K562 (cell line): Measurements from ENCODE around the gene PITPNB. TPM values are rescaled to one million over a fixed set of nuclear protein-coding genes. Genes with fewer than 3 reads are reported as not detected.

Source experiments
- ATAC-seq: fragments of 200-7000 bp; cut with Tn5 transposase; 3 replicates; pipeline ENCODE4 v1.9.1; 2020; ENCODE audit warnings: moderate library complexity
- BruUV-seq: library from RNA; stranded (reverse); fragments of 400-500 nt; replicated peaks from 2 replicates; lab custom pipeline; 2021; lab: Mats Ljungman, UMichigan
- CTCF ChIA-PET: fragments of 300-600 bp; formaldehyde crosslinking; extraction: SDS; loops from one replicate; lab custom pipeline; 2021; ENCODE audit warnings: low intra/inter-chr PET ratio; lab: Yijun Ruan, JAX
- POLR2A ChIA-PET: fragments of 300-600, 350-650 bp; sonication (Branson Sonifier 250); formaldehyde crosslinking; extraction: SDS; loops from one replicate; lab custom pipeline; 2021; ENCODE audit warnings: antibody characterized with exemption, inconsistent platforms; lab: Yijun Ruan, JAX
- DNase-seq, 4 experiments: peaks; one replicate each; pipeline versions ENCODE4 v3.0.0 to v3.0.0-alpha.2; 2011 to 2018; ENCODE audit warnings: low spot score in 3 of 4, mixed read lengths in 3 of 4; ENCODE audit errors: extremely low read depth in 1 of 4
- FAIRE-seq: peaks from 2 replicates; lab custom pipeline; 2011; peaks lifted over from hg19 to GRCh38; lab: Jason Lieb, UNC
- H2AFZ ChIP-seq: 2 replicates; pipeline ENCODE4 v1.6.0; 2011; ENCODE audit warnings: low read depth, low read length, control low read depth, inconsistent platforms
- H3K27ac ChIP-seq: fragments of 200-600 bp; 3 replicates; pipeline ENCODE4 v1.8.0; 2011; ENCODE audit warnings: low read depth, mild to moderate bottlenecking, control low read depth, inconsistent platforms, low read length, moderate library complexity, mixed read lengths; ENCODE audit errors: extremely low read depth
- H3K27me3 ChIP-seq, 2 experiments: fragments of 300-600 bp in 1 of 2; 2 replicates in 1 of 2; 3 replicates in 1 of 2; pipeline versions ENCODE4 v1.6.0 to v1.8.0; 2011; ENCODE audit warnings: inconsistent platforms in 2 of 2, low read length in 2 of 2, mild to moderate bottlenecking in 1 of 2, mixed read lengths in 1 of 2, moderate library complexity in 1 of 2; ENCODE audit not compliant: control insufficient read depth in 2 of 2, insufficient read depth in 2 of 2
- H3K36me3 ChIP-seq: fragments of 300-600 bp; 3 replicates; pipeline ENCODE4 v1.8.0; 2011; ENCODE audit warnings: mild to moderate bottlenecking, low read length, inconsistent platforms; ENCODE audit not compliant: control insufficient read depth, insufficient read depth
- H3K4me1 ChIP-seq, 2 experiments: fragments of 200-600 bp in 1 of 2; replicated peaks in 1 of 2; 2 replicates in 1 of 2; 3 replicates in 1 of 2; pipeline versions ENCODE4 v1.5.1 to v1.8.0; 2011; ENCODE audit warnings: inconsistent platforms in 2 of 2, low read length in 2 of 2, mild to moderate bottlenecking in 1 of 2, mixed read lengths in 1 of 2, moderate library complexity in 1 of 2; ENCODE audit not compliant: control insufficient read depth in 2 of 2, insufficient read depth in 2 of 2
- H3K4me2 ChIP-seq: 2 replicates; pipeline ENCODE4 v1.6.1; 2011; ENCODE audit warnings: low read length, control low read depth, inconsistent platforms, mixed read lengths; ENCODE audit not compliant: insufficient read depth
- H3K4me3 ChIP-seq: fragments of 200-600 bp; sonication (generic), shearing (Covaris generic); 2 replicates; pipeline ENCODE4 v1.5.1; 2016; ENCODE audit warnings: control low read depth, inconsistent platforms
- H3K79me2 ChIP-seq: fragments of 200-600 bp; 3 replicates; pipeline ENCODE4 v1.8.0; 2011; ENCODE audit warnings: low read length, inconsistent platforms; ENCODE audit not compliant: control insufficient read depth, insufficient read depth
- H3K9ac ChIP-seq, 2 experiments: 2 replicates each; pipeline versions ENCODE4 v1.6.0 to v1.6.1; 2011; ENCODE audit warnings: low read depth in 2 of 2, low read length in 2 of 2, control low read depth in 1 of 2, inconsistent platforms in 1 of 2, mild to moderate bottlenecking in 1 of 2, mixed read lengths in 1 of 2; ENCODE audit not compliant: insufficient read depth in 1 of 2
- H3K9me1 ChIP-seq: one replicate; pipeline ENCODE4 v1.6.0; 2011; ENCODE audit warnings: inconsistent platforms, mild to moderate bottlenecking, low read length, moderate library complexity; ENCODE audit not compliant: control insufficient read depth, insufficient read depth
- H3K9me3 ChIP-seq: replicated peaks from 2 replicates; pipeline ENCODE4 v1.5.1; 2011; ENCODE audit warnings: low read depth, low read length, inconsistent platforms; ENCODE audit not compliant: control insufficient read depth, insufficient read depth
- H4K20me1 ChIP-seq: replicated peaks from 2 replicates; pipeline ENCODE4 v1.6.1; 2011; ENCODE audit warnings: low read length, inconsistent platforms, mixed read lengths; ENCODE audit not compliant: control insufficient read depth, insufficient read depth
- FOXP1 ChIP-seq: sonication (generic); formaldehyde crosslinking; IDR thresholded peaks from 2 replicates; pipeline ENCODE4 v1.8.0; 2022; ENCODE audit warnings: mild to moderate bottlenecking, missing genetic modification reagents
- GTF2E2 ChIP-seq: fragments of 200-800 bp; sonication (Bioruptor generic); IDR thresholded peaks from 2 replicates; pipeline ENCODE4 v1.6.1; 2016; ENCODE audit warnings: missing genetic modification characterization, missing compliant biosample characterization
- KLF13 ChIP-seq: fragments of 450-650 bp; IDR thresholded peaks from 2 replicates; pipeline ENCODE4 v1.6.1; 2016; ENCODE audit warnings: missing genetic modification characterization, low read depth, mild to moderate bottlenecking, missing compliant biosample characterization, moderate library complexity, borderline replicate concordance
- RFX1 ChIP-seq: fragments of 450-650 bp; IDR thresholded peaks from 2 replicates; pipeline ENCODE4 v1.6.1; 2016; ENCODE audit warnings: mild to moderate bottlenecking, moderate library complexity
- RHOXF2B ChIP-seq: fragments of 250-450 bp; sonication (Bioruptor Pico); conservative IDR thresholded peaks from 2 replicates; pipeline ENCODE4 v1.5.1; 2021
- TOE1 ChIP-seq, 2 experiments: fragments of 450-650 bp in 1 of 2; sonication (generic) in 1 of 2; formaldehyde crosslinking in 1 of 2; IDR thresholded peaks; 2 replicates each; pipeline versions ENCODE4 v1.7.1 to v1.8.0; 2016 to 2022; ENCODE audit warnings: borderline replicate concordance in 2 of 2, mild to moderate bottlenecking in 2 of 2, antibody characterized with exemption in 1 of 2, inconsistent platforms in 1 of 2, low read depth in 1 of 2, missing genetic modification reagents in 1 of 2, moderate library complexity in 1 of 2
- ZNF507 ChIP-seq: conservative IDR thresholded peaks from 2 replicates; pipeline ENCODE4 v1.6.1; 2017; ENCODE audit warnings: missing genetic modification characterization, missing compliant biosample characterization
- WGBS: fragments of 100-300 bp; shearing (Covaris generic); methylation state at CpG from one replicate; pipeline ENCODE4 v1.1.6; 2016; ENCODE audit warnings: low coverage, mixed read lengths; ENCODE audit not compliant: insufficient coverage; ENCODE audit errors: missing lambda C conversion rate; 5-methylcytosine and 5-hydroxymethylcytosine counted together
- in situ Hi-C: fragments of 300-500 bp; cut with MboI; formaldehyde crosslinking; loops from 4 replicates; pipeline ENCODE4 v1.15.0; 2018; ENCODE audit warnings: inconsistent platforms, mixed read lengths
- intact Hi-C: fragments of 100-400 bp; cut with micrococcal nuclease; formaldehyde crosslinking; loops from 2 replicates; pipeline ENCODE4 v1.14.2; 2022
- polyA plus RNA-seq, 8 experiments: library from polyadenylated mRNA; depleted of rRNA in 4 of 8; stranded (reverse) in 5 of 8; unstranded in 3 of 8; fragments of >200 nt; fragmentation: Nextera tagmentation in 2 of 8; fragmentation: Illumina TruSeq in 1 of 8; extraction: Ambion mirVana in 2 of 8; extraction: Trizol in 1 of 8; gene quantifications; 2 replicates each; pipeline versions ENCODE4 v1.2.1 to v1.2.3, GENCODE V29; 2011 to 2014; ENCODE audit warnings: inconsistent platforms in 1 of 8, missing spikeins in 1 of 8
- total RNA-seq, 7 experiments: library from RNA; depleted of rRNA in 6 of 7; stranded (reverse); fragments of >200 nt in 6 of 7; fragmentation: Illumina TruSeq in 2 of 7; extraction: Trizol in 2 of 7; gene quantifications; 2 replicates each; pipeline versions ENCODE4 v1.2.1 to v1.2.3, GENCODE V29; 2011 to 2021; ENCODE audit warnings: low replicate concordance in 1 of 7
- TF ChIP-seq, protein P1 (sequence below): fragments of 250-450 bp; sonication (Bioruptor Pico); IDR thresholded peaks from 2 replicates; pipeline ENCODE4 v1.8.0; 2021; ENCODE audit warnings: borderline replicate concordance, mild to moderate bottlenecking, moderate library complexity; ENCODE audit not compliant: poor library complexity, severe bottlenecking
- TF ChIP-seq, protein P2 (sequence below), 2 experiments: fragments of 150-350 bp in 1 of 2; IDR thresholded peaks; 2 replicates each; pipeline ENCODE4 v1.6.1; 2012 to 2016; ENCODE audit warnings: low read depth in 2 of 2, low read length in 2 of 2, mild to moderate bottlenecking in 1 of 2, moderate library complexity in 1 of 2

Gene PITPNB
- total and polyA plus RNA-seq, 9 of the 15 experiments (the other 6 are each of a cell fraction or from before 2014, with no cell fraction given): 13.1 to 52.4 (median 34.7) TPM

DNA sequence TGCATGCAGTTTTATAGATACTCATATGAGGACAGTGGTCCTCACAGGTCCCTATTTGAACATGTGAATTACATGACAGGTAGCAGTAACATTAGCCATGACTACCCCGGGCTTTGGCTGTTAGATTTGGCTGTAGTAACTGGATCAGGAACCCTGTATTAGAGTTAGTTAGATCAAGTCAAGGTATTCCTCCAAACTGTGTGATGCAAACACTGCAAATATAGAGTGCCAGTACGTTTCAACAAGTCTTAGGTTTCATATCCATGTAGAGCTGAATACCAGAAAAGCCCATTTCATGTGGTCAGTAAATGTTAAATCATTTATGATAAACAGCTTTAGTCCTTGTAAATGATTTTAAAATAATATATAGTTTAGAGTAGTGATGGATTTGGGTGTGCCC lies 29.5 kb upstream of the PITPNB start:
- H3K4me3 ChIP-seq: no peak overlapping the region
- no peak overlapping the region for H2AFZ ChIP-seq
- no TSS peak for BruUV-seq
- H3K4me1 ChIP-seq: peaks cover 0 to 5% of the 10 kb centered on the region in 2 experiments; a peak in 2 of 5 replicates
- ATAC-seq (no peak), DNase-seq (no peak), FAIRE-seq (no peak)
- 32% methylated on average over 2 of the region's 2 CpGs for WGBS
- no peaks in the 10 kb centered on the region for H3K9me1 ChIP-seq
- H3K79me2 ChIP-seq: no peaks in the 10 kb centered on the region
- no peaks in the 10 kb centered on the region for H3K36me3 ChIP-seq
- TF ChIP-seq TOE1 (IDR thresholded peaks at IDR 0.05; ENCODE audit: borderline replicate concordance): no peak
- TF ChIP-seq TOE1 (CRISPR knock-in tag; IDR thresholded peaks at IDR 0.05; ENCODE audit: borderline replicate concordance, low read depth): no peak
- ChIA-PET POLR2A (interaction anchor here (0.6 kb wide), 1 partner anchor 18 kb away, joined by 3 read pairs; no protein-coding TSS in a partner anchor), CTCF (no interaction called here)
- no peaks in the 10 kb centered on the region for H3K27me3 ChIP-seq
- no peaks in the 10 kb centered on the region for H3K9me3 ChIP-seq
- in situ Hi-C loops: no loop called here
- no peaks in the 10 kb centered on the region for H4K20me1 ChIP-seq
- H3K9ac ChIP-seq: no peak overlapping the region
- intact Hi-C loops: no loop called here
- no peak overlapping the region for H3K27ac ChIP-seq
- no peak overlapping the region for H3K4me2 ChIP-seq

DNA sequence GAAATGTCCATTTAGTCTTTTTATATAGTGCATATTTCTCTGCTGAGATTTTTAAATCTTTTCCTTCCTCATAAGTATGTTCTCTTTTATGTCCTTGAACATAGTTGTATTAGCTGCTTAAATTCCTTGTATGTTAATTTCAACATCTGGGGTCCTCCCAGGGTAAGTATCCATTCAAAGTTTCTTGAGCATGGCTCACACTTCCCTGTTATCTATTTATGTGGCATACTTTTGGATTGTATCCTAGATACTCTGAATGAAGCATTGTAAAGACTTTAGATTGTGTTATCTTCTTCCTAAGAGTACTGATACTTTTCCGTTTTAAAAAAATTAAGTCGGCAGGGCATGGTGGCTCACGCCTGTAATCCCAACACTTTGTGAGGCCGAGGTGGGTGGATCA lies 28.4 kb upstream of the PITPNB start:
- WGBS: 73% methylated on average over 4 of the region's 4 CpGs
- no peak overlapping the region for H2AFZ ChIP-seq
- intact Hi-C loops (no loop called here), in situ Hi-C loops (no loop called here)
- H3K4me1 ChIP-seq: peaks cover 0 to 5% of the 10 kb centered on the region in 2 experiments; a peak in 2 of 5 replicates
- H3K9me1 ChIP-seq: no peaks in the 10 kb centered on the region
- no peaks in the 10 kb centered on the region for H3K36me3 ChIP-seq
- CTCF ChIA-PET: no interaction called here
- H3K79me2 ChIP-seq: no peaks in the 10 kb centered on the region
- no peaks in the 10 kb centered on the region for H3K9me3 ChIP-seq
- H3K4me3 ChIP-seq: no peak overlapping the region
- FAIRE-seq (no peak), ATAC-seq (no peak), DNase-seq (no peak)
- no peaks in the 10 kb centered on the region for H3K27me3 ChIP-seq
- POLR2A ChIA-PET: no interaction called here
- no peaks in the 10 kb centered on the region for H4K20me1 ChIP-seq
- H3K9ac ChIP-seq: no peak overlapping the region
- no peak overlapping the region for H3K27ac ChIP-seq
- no peak overlapping the region for H3K4me2 ChIP-seq
- BruUV-seq: no TSS peak
- TF ChIP-seq ZNF507 (tag) (no peak), GTF2E2 (tag) (no peak), RFX1 (no peak), KLF13 (tag) (no peak), RHOXF2B (no peak), FOXP1 (no peak)
- TF ChIP-seq, protein P1, sequence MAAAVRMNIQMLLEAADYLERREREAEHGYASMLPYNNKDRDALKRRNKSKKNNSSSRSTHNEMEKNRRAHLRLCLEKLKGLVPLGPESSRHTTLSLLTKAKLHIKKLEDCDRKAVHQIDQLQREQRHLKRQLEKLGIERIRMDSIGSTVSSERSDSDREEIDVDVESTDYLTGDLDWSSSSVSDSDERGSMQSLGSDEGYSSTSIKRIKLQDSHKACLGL: no peak
- TF ChIP-seq, protein P2, sequence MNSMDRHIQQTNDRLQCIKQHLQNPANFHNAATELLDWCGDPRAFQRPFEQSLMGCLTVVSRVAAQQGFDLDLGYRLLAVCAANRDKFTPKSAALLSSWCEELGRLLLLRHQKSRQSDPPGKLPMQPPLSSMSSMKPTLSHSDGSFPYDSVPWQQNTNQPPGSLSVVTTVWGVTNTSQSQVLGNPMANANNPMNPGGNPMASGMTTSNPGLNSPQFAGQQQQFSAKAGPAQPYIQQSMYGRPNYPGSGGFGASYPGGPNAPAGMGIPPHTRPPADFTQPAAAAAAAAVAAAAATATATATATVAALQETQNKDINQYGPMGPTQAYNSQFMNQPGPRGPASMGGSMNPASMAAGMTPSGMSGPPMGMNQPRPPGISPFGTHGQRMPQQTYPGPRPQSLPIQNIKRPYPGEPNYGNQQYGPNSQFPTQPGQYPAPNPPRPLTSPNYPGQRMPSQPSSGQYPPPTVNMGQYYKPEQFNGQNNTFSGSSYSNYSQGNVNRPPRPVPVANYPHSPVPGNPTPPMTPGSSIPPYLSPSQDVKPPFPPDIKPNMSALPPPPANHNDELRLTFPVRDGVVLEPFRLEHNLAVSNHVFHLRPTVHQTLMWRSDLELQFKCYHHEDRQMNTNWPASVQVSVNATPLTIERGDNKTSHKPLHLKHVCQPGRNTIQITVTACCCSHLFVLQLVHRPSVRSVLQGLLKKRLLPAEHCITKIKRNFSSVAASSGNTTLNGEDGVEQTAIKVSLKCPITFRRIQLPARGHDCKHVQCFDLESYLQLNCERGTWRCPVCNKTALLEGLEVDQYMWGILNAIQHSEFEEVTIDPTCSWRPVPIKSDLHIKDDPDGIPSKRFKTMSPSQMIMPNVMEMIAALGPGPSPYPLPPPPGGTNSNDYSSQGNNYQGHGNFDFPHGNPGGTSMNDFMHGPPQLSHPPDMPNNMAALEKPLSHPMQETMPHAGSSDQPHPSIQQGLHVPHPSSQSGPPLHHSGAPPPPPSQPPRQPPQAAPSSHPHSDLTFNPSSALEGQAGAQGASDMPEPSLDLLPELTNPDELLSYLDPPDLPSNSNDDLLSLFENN (IDR thresholded peaks at IDR 0.05; ENCODE audit: low read depth in 2 of 2, low read length in 2 of 2): no peak
